Measurements from ENCODE around the gene TPPP3. TPM values are rescaled to one million over a fixed set of nuclear protein-coding genes. Genes with fewer than 3 reads are reported as not detected.
A peak's percentile ranks its signal among the peaks of the same experiment; 100 is the strongest.

TPPP3 gene
- total RNA-seq, 1 experiment from 2014 or later, result not detected

GRCh38 chr16:67411339-67411738 lies 18.0 kb upstream of the TPPP3 start:
- Mint-ChIP-seq H3K4me1 (ENCODE audit: insufficient read depth, unreplicated experiment) (peaks cover 16% of the 10 kb centered on the region), H3K27ac (ENCODE audit: low read depth, unreplicated experiment) (no peak overlapping the region), H3K27me3 (ENCODE audit: insufficient read depth, unreplicated experiment) (no peaks in the 10 kb centered on the region), H3K4me3 (ENCODE audit: unreplicated experiment) (no peak overlapping the region), H3K36me3 (ENCODE audit: insufficient read depth, unreplicated experiment) (no peaks in the 10 kb centered on the region), H3K9me3 (ENCODE audit: unreplicated experiment) (no peaks in the 10 kb centered on the region)
- BruUV-seq (replicated peaks), result no TSS peak
- no peak for DNase-seq (ENCODE audit: unreplicated experiment)
- POLR2A ChIA-PET, result no interaction called here
- CTCF ChIA-PET, result interaction anchor here (2.2 kb wide), 1 partner anchor 151 kb away, joined by 6 read pairs; no protein-coding TSS in a partner anchor
- intact Hi-C loops (cut with micrococcal nuclease), result no loop called here
- TF ChIP-seq CTCF (IDR thresholded peaks at IDR 0.05; ENCODE audit: unreplicated experiment), result no peak

GRCh38 chr16:67409631-67410030 lies 16.3 kb upstream of the TPPP3 start:
- no peak for TF ChIP-seq CTCF (IDR thresholded peaks at IDR 0.05; ENCODE audit: unreplicated experiment)
- H3K9me3 Mint-ChIP-seq (ENCODE audit: unreplicated experiment), result no peaks in the 10 kb centered on the region
- peaks cover 11% of the 10 kb centered on the region for H3K4me1 Mint-ChIP-seq (ENCODE audit: insufficient read depth, unreplicated experiment)
- H3K36me3 Mint-ChIP-seq (ENCODE audit: insufficient read depth, unreplicated experiment), result no peaks in the 10 kb centered on the region
- intact Hi-C loops (cut with micrococcal nuclease), result no loop called here
- peak overlapping the region; percentile 66 for H3K27ac Mint-ChIP-seq (ENCODE audit: low read depth, unreplicated experiment)
- ChIA-PET POLR2A (no interaction called here), CTCF (interaction anchor here (0.5 to 1.2 kb wide), 3 partner anchors 36 to 541 kb away, joined by 3 to 4 read pairs (median 4); no protein-coding TSS in a partner anchor)
- no TSS peak for BruUV-seq (replicated peaks)
- H3K27me3 Mint-ChIP-seq (ENCODE audit: insufficient read depth, unreplicated experiment), result no peaks in the 10 kb centered on the region
- no peak overlapping the region for H3K4me3 Mint-ChIP-seq (ENCODE audit: unreplicated experiment)
- no peak for DNase-seq (ENCODE audit: unreplicated experiment)

DNA sequence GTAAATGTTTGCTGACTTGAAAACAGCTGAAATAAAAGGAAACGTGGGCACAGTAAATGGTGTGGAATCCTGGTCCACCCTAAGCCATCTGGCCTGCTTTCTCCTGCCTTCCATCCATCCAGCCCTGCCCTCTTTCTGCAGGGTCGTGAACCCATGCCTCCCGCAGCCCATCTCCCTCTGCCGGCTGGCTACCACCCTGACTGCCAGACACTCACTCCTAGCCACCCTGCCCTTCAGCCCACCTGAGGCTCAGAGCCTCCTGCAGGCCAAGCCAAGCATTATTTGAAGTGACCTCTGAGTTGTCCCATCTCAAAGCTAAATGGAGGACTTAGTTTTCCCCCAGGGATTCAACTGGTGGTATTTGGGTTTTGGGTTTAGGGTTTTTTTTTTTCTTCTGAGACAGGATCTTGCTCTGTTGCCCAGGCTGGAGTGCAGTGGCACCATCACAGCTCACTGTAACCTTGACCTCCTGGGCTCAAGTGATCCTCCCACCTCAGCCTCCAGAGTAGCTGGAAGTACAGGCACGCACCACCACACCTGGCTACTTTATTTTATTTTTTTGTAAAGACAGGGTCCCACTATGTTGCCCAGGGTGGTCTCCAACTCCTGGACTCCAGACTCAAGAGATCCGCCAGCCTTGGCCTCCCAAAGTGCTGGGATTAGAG lies 14.6 kb upstream of the TPPP3 start:
- no TSS peak for BruUV-seq (replicated peaks)
- POLR2A ChIA-PET, result interaction anchor here (0.8 kb wide), 1 partner anchor 24 kb away, joined by 3 read pairs; no protein-coding TSS in a partner anchor

More for the DNA sequence above, 14.6 kb upstream of the TPPP3 start:
- intact Hi-C loops (cut with micrococcal nuclease), result no loop called here
- Mint-ChIP-seq H3K4me1 (ENCODE audit: insufficient read depth, unreplicated experiment) (peaks cover 5% of the 10 kb centered on the region), H3K4me3 (ENCODE audit: unreplicated experiment) (no peak overlapping the region), H3K36me3 (ENCODE audit: insufficient read depth, unreplicated experiment) (no peaks in the 10 kb centered on the region), H3K27me3 (ENCODE audit: insufficient read depth, unreplicated experiment) (no peaks in the 10 kb centered on the region), H3K27ac (ENCODE audit: low read depth, unreplicated experiment) (no peak overlapping the region), H3K9me3 (ENCODE audit: unreplicated experiment) (no peaks in the 10 kb centered on the region)
- no peak for DNase-seq (ENCODE audit: unreplicated experiment)
- no peak for TF ChIP-seq CTCF (IDR thresholded peaks at IDR 0.05; ENCODE audit: unreplicated experiment)
- CTCF ChIA-PET, result interaction anchor here (0.6 to 1.8 kb wide), 4 partner anchors 9 to 180 kb away, joined by 3 to 8 read pairs (median 4); partner anchors contain the start of gene ZDHHC1

Data from MCF 10A (cell line).